Measurements from ENCODE around the gene SEPTIN12. TPM values are rescaled to one million over a fixed set of nuclear protein-coding genes. Genes with fewer than 3 reads are reported as not detected.

SEPTIN12 gene
- total and polyA plus RNA-seq, 2 donors (not counting 3 experiments of a cell fraction or from before 2014, with no cell fraction given): not detected

DNA sequence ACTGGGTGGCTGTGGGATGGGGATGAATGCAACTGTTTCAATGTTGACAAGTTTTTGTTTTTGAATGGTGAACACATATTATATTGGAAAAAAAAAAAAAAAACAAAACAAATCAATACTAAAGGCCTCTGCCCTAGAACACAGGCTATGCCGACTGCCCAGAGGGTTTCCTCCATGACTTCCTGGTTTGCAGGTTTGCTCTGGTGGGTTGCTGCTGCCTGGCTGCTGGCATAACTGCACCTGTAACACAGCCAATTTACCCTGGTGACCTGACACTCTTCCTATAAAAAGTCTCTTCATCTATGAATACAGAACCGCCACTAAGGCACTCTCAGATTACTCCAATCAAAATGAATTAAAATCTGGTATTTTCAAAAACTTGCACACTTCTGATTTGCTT is 48.6 kb upstream of the SEPTIN12 start:
- Histone ChIP-seq H3K4me2 (ENCODE audit: insufficient read depth, low read length) (no peak overlapping the region), H3K4me1 (ENCODE audit: control insufficient read depth, extremely low read depth, insufficient read depth, low read length) (no peaks in the 10 kb centered on the region), H3K4me3 (replicated peaks in 1 of 3; ENCODE audit: insufficient read depth in 1 of 3, low read depth in 1 of 3, low read length in 3 of 3) (no peak overlapping the region), H3K27me3 (ENCODE audit: control insufficient read depth in 2 of 2, insufficient read depth in 2 of 2, low read length in 2 of 2) (no peaks in the 10 kb centered on the region), H2AFZ (ENCODE audit: low read depth, low read length) (no peak overlapping the region), H3K27ac (ENCODE audit: insufficient read depth, low read depth, low read length) (no peak overlapping the region), H3K9me3 (replicated peaks; ENCODE audit: control insufficient read depth, insufficient read depth, low read length) (no peaks in the 10 kb centered on the region), H3K36me3 (ENCODE audit: control insufficient read depth in 2 of 2, extremely low read depth in 1 of 2, insufficient read depth in 2 of 2, low read length in 2 of 2) (peaks cover 19 to 53% of the 10 kb centered on the region in 2 experiments), H3K9me1 (replicated peaks; ENCODE audit: control insufficient read depth, extremely low read depth, insufficient read depth, low read length) (no peaks in the 10 kb centered on the region), H3K9ac (replicated peaks; ENCODE audit: extremely low read depth, insufficient read depth, low read length) (no peak overlapping the region), H4K20me1 (replicated peaks; ENCODE audit: control insufficient read depth, extremely low read depth, insufficient read depth, low read length) (no peaks in the 10 kb centered on the region), H3K79me2 (ENCODE audit: control insufficient read depth, insufficient read depth, low read length) (peaks cover 12% of the 10 kb centered on the region)
- FAIRE-seq (no peak), DNase-seq (ENCODE audit: low read depth, low spot score) (no peak)
- intact Hi-C loops (cut with micrococcal nuclease) (no loop called here), dilution Hi-C loops (cut with MboI; ENCODE audit: extremely low pct_ligation_motif_present, low sequenced_read_pairs) (no loop called here)
- no TSS peak for BruUV-seq (replicated peaks)
- ChIA-PET POLR2A (interaction anchor here (0.6 kb wide), 1 partner anchor 99 kb away, joined by 3 read pairs; no protein-coding TSS in a partner anchor), CTCF (interaction anchor here (1.2 to 1.4 kb wide), 2 partner anchors 10 to 15 kb away, joined by 3 read pairs; no protein-coding TSS in a partner anchor)
- no peak for TF ChIP-seq MYC (IDR thresholded peaks at IDR 0.05; ENCODE audit: low read depth, low read length)
- no peak for TF ChIP-seq MAX (IDR thresholded peaks at IDR 0.05; ENCODE audit: insufficient read depth, insufficient read length)

DNA sequence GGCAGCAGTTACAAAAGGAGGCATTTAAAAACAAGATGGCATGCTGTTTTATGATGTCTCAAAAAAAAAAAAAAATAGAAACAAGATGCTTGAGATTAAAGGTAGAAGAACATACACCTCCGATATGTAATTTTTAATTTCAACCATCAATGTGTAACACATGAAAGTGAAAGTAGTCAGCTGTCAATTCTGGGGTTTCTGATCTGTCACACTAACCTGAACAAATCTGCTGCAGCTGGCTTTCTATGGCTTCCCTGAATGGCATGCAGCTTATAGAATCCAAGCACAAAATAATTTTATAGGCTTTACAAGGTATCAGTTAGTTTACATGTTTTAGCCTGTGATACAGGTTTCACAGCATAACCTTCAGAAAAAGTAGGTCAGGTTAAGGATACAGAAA is 45.4 kb upstream of the SEPTIN12 start:
- H3K4me3 ChIP-seq (replicated peaks in 1 of 3; ENCODE audit: insufficient read depth in 1 of 3, low read depth in 1 of 3, low read length in 3 of 3): no peak overlapping the region
- intact Hi-C loops (cut with micrococcal nuclease): no loop called here
- dilution Hi-C loops (cut with MboI; ENCODE audit: extremely low pct_ligation_motif_present, low sequenced_read_pairs): no loop called here
- H3K27me3 ChIP-seq (ENCODE audit: control insufficient read depth in 2 of 2, insufficient read depth in 2 of 2, low read length in 2 of 2): no peaks in the 10 kb centered on the region
- FAIRE-seq (no peak), DNase-seq (ENCODE audit: low read depth, low spot score) (no peak)
- H3K9me3 ChIP-seq (replicated peaks; ENCODE audit: control insufficient read depth, insufficient read depth, low read length): no peaks in the 10 kb centered on the region
- H2AFZ ChIP-seq (ENCODE audit: low read depth, low read length): no peak overlapping the region
- CTCF ChIA-PET: interaction anchor here (0.8 kb wide), 1 partner anchor 124 kb away, joined by 3 read pairs; no protein-coding TSS in a partner anchor
- H3K4me1 ChIP-seq (ENCODE audit: control insufficient read depth, extremely low read depth, insufficient read depth, low read length): no peaks in the 10 kb centered on the region
- no TSS peak for BruUV-seq (replicated peaks)
- POLR2A ChIA-PET: interaction anchor here (0.7 kb wide), 1 partner anchor 129 kb away, joined by 4 read pairs; no protein-coding TSS in a partner anchor
- no peaks in the 10 kb centered on the region for H4K20me1 ChIP-seq (replicated peaks; ENCODE audit: control insufficient read depth, extremely low read depth, insufficient read depth, low read length)
- H3K36me3 ChIP-seq (ENCODE audit: control insufficient read depth in 2 of 2, extremely low read depth in 1 of 2, insufficient read depth in 2 of 2, low read length in 2 of 2): peaks cover 19 to 50% of the 10 kb centered on the region in 2 experiments
- TF ChIP-seq FOS (IDR thresholded peaks at IDR 0.05; ENCODE audit: borderline replicate concordance, insufficient read depth, low read length): no peak
- TF ChIP-seq, protein P1, sequence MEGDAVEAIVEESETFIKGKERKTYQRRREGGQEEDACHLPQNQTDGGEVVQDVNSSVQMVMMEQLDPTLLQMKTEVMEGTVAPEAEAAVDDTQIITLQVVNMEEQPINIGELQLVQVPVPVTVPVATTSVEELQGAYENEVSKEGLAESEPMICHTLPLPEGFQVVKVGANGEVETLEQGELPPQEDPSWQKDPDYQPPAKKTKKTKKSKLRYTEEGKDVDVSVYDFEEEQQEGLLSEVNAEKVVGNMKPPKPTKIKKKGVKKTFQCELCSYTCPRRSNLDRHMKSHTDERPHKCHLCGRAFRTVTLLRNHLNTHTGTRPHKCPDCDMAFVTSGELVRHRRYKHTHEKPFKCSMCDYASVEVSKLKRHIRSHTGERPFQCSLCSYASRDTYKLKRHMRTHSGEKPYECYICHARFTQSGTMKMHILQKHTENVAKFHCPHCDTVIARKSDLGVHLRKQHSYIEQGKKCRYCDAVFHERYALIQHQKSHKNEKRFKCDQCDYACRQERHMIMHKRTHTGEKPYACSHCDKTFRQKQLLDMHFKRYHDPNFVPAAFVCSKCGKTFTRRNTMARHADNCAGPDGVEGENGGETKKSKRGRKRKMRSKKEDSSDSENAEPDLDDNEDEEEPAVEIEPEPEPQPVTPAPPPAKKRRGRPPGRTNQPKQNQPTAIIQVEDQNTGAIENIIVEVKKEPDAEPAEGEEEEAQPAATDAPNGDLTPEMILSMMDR (IDR thresholded peaks at IDR 0.05; ENCODE audit: extremely low read depth in 1 of 2, insufficient read depth in 1 of 2, low read depth in 1 of 2, low read length in 2 of 2): no peak
- TF ChIP-seq EZH2 (IDR thresholded peaks at IDR 0.05; ENCODE audit: borderline replicate concordance, low read depth, low read length, severe bottlenecking): no peak
- no peak for TF ChIP-seq MYC (IDR thresholded peaks at IDR 0.05; ENCODE audit: low read depth, low read length)
- H3K4me2 ChIP-seq (ENCODE audit: insufficient read depth, low read length): no peak overlapping the region
- peaks cover 11% of the 10 kb centered on the region for H3K79me2 ChIP-seq (ENCODE audit: control insufficient read depth, insufficient read depth, low read length)
- H3K9ac ChIP-seq (replicated peaks; ENCODE audit: extremely low read depth, insufficient read depth, low read length): no peak overlapping the region
- no peak overlapping the region for H3K27ac ChIP-seq (ENCODE audit: insufficient read depth, low read depth, low read length)
- H3K9me1 ChIP-seq (replicated peaks; ENCODE audit: control insufficient read depth, extremely low read depth, insufficient read depth, low read length): no peaks in the 10 kb centered on the region

Data from endothelial cell of umbilical vein (primary cell).